WTC11 (cell line): ENCODE data around the gene MGAT5B. TPM values are rescaled to one million over a fixed set of nuclear protein-coding genes. Genes with fewer than 3 reads are reported as not detected.

Source experiments
- ATAC-seq: fragments of 200-7000 bp; cut with Tn5 transposase; 2 replicates; pipeline ENCODE4 v1.10.0; 2021; ENCODE audit warnings: mild to moderate bottlenecking, moderate library complexity
- CTCF ChIA-PET: fragments of 300-600 bp; sonication (Branson Sonifier 250); formaldehyde crosslinking; loops from one replicate; lab custom pipeline; 2021; ENCODE audit warnings: antibody characterized with exemption; lab: Charles Lee
- POLR2A ChIA-PET: fragments of 350-600 bp; sonication (Branson Sonifier 250); formaldehyde crosslinking; loops from one replicate; lab custom pipeline; 2021; ENCODE audit warnings: antibody characterized with exemption; lab: Charles Lee
- DNase-seq: peaks from one replicate; pipeline ENCODE4 v3.0.0; 2021; ENCODE audit warnings: low spot score
- H3K27ac Mint-ChIP-seq: 2 replicates; pipeline ENCODE4 v1.8.0; 2021; ENCODE audit warnings: mixed read lengths
- H3K27me3 Mint-ChIP-seq: 2 replicates; pipeline ENCODE4 v1.8.0; 2021; ENCODE audit warnings: low read depth, mild to moderate bottlenecking, moderate library complexity, mixed read lengths
- H3K36me3 Mint-ChIP-seq: 2 replicates; pipeline ENCODE4 v1.8.0; 2021; ENCODE audit warnings: mixed read lengths
- H3K4me1 Mint-ChIP-seq: 2 replicates; pipeline ENCODE4 v1.8.0; 2022; ENCODE audit warnings: mixed read lengths
- H3K4me3 Mint-ChIP-seq: 2 replicates; pipeline ENCODE4 v1.8.0; 2021; ENCODE audit warnings: mild to moderate bottlenecking, moderate library complexity, mixed read lengths
- H3K9me3 Mint-ChIP-seq: 2 replicates; pipeline ENCODE4 v1.8.0; 2021; ENCODE audit warnings: mixed read lengths
- AFF4 ChIP-seq: sonication (generic); formaldehyde crosslinking; IDR thresholded peaks from 2 replicates; pipeline ENCODE4 v1.8.1; 2023; ENCODE audit warnings: mild to moderate bottlenecking, missing genetic modification reagents, borderline replicate concordance
- ATF1 ChIP-seq: sonication (generic); formaldehyde crosslinking; IDR thresholded peaks from 2 replicates; pipeline ENCODE4 v1.8.1; 2023; ENCODE audit warnings: mild to moderate bottlenecking, moderate library complexity, missing genetic modification reagents
- ATF2 ChIP-seq: sonication (generic); formaldehyde crosslinking; IDR thresholded peaks from 2 replicates; pipeline ENCODE4 v1.8.1; 2022; ENCODE audit warnings: low read depth, missing genetic modification reagents, borderline replicate concordance
- ATF3 ChIP-seq: sonication (generic); formaldehyde crosslinking; conservative IDR thresholded peaks from 2 replicates; pipeline ENCODE4 v1.8.1; 2022; ENCODE audit warnings: mild to moderate bottlenecking, missing genetic modification reagents
- CBFB ChIP-seq: sonication (generic); formaldehyde crosslinking; IDR thresholded peaks from 2 replicates; pipeline ENCODE4 v1.8.1; 2022; ENCODE audit warnings: mild to moderate bottlenecking, low read depth, missing genetic modification reagents
- CTCF ChIP-seq: fragments of 200-600 bp; IDR thresholded peaks from 2 replicates; pipeline ENCODE4 v1.8.0; 2022; ENCODE audit warnings: antibody characterized with exemption
- EMX1 ChIP-seq: fragments of 250-450 bp; sonication (Bioruptor Pico); IDR thresholded peaks from 2 replicates; pipeline ENCODE4 v1.8.0; 2021; ENCODE audit warnings: mild to moderate bottlenecking
- ETV6 ChIP-seq: sonication (generic); formaldehyde crosslinking; IDR thresholded peaks from 2 replicates; pipeline ENCODE4 v1.8.1; 2022; ENCODE audit warnings: mild to moderate bottlenecking, missing genetic modification reagents
- FOXP1 ChIP-seq: sonication (generic); formaldehyde crosslinking; IDR thresholded peaks from 2 replicates; pipeline ENCODE4 v1.8.0; 2022; ENCODE audit warnings: missing genetic modification reagents, mild to moderate bottlenecking, moderate library complexity, borderline replicate concordance
- GTF2I ChIP-seq: fragments of 250-450 bp; sonication (Bioruptor Pico); conservative IDR thresholded peaks from 2 replicates; pipeline ENCODE4 v1.4.0; 2021; ENCODE audit warnings: mild to moderate bottlenecking
- HMGXB4 ChIP-seq: sonication (generic); formaldehyde crosslinking; IDR thresholded peaks from 2 replicates; pipeline ENCODE4 v1.8.1; 2023; ENCODE audit warnings: mild to moderate bottlenecking, moderate library complexity, missing genetic modification reagents
- IRF1 ChIP-seq: sonication (generic); formaldehyde crosslinking; IDR thresholded peaks from 2 replicates; pipeline ENCODE4 v1.8.0; 2023; ENCODE audit warnings: missing genetic modification reagents
- NFATC4 ChIP-seq: fragments of 250-450 bp; sonication (Bioruptor Pico); IDR thresholded peaks from 2 replicates; pipeline ENCODE4 v1.9.0; 2021; ENCODE audit warnings: mild to moderate bottlenecking
- NFE2L1 ChIP-seq: sonication (generic); formaldehyde crosslinking; IDR thresholded peaks from 2 replicates; pipeline ENCODE4 v1.8.1; 2023; ENCODE audit warnings: missing genetic modification reagents
- ZNF263 ChIP-seq: sonication (generic); formaldehyde crosslinking; IDR thresholded peaks from 2 replicates; pipeline ENCODE4 v1.8.1; 2022; ENCODE audit warnings: low read depth, mild to moderate bottlenecking, moderate library complexity, missing genetic modification reagents
- ZNF396 ChIP-seq: fragments of 250-450 bp; sonication (Bioruptor Pico); IDR thresholded peaks from 2 replicates; pipeline ENCODE4 v1.8.0; 2021; ENCODE audit warnings: mild to moderate bottlenecking, moderate library complexity, borderline replicate concordance
- ZNF423 ChIP-seq: fragments of 250-450 bp; sonication (Bioruptor Pico); IDR thresholded peaks from 2 replicates; pipeline ENCODE4 v2.1.2; 2022; ENCODE audit warnings: mild to moderate bottlenecking, moderate library complexity
- ZNF532 ChIP-seq: fragments of 250-450 bp; sonication (Bioruptor Pico); IDR thresholded peaks from 2 replicates; pipeline ENCODE4 v1.9.0; 2021; ENCODE audit warnings: mild to moderate bottlenecking, borderline replicate concordance
- ZNF671 ChIP-seq: fragments of 250-450 bp; sonication (Bioruptor Pico); IDR thresholded peaks from 2 replicates; pipeline ENCODE4 v1.8.0; 2021; ENCODE audit warnings: mild to moderate bottlenecking
- total RNA-seq: library from RNA; stranded (reverse); gene quantifications from 3 replicates; pipeline ENCODE4 v1.2.3, GENCODE V29; 2021
- TF ChIP-seq, protein P1 (sequence below): sonication (generic); formaldehyde crosslinking; IDR thresholded peaks from 2 replicates; pipeline ENCODE4 v1.8.1; 2022; ENCODE audit warnings: missing genetic modification reagents, borderline replicate concordance

Gene MGAT5B
- total RNA-seq, 1 experiment from 2014 or later = 11.6 TPM

DNA sequence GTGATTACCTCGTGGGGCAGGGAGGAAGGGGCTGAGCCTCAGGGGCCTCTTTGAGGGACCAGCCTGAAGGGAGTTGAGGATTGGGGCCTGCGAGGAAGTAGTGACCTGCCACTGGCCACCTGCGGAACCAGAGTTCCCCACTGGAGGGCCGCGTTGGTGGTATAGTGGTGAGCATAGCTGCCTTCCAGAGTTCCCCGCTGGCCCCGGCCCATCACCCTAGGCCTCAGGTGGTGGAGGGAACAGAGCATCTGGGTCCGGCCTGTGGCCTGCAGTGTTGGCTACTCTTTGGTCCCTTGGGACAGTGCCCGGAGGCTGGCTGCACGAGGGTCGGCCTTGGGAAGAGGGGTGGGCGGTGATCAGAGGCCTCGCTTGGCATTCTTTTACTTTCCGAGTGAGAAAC, 20.5 kb downstream of the MGAT5B start (continued):
- TF ChIP-seq ZNF532 (CRISPR knock-in tag) (no peak), FOXP1 (no peak), CBFB (CRISPR knock-in tag) (no peak), ATF3 (CRISPR knock-in tag) (no peak), EMX1 (CRISPR knock-in tag) (no peak)

DNA sequence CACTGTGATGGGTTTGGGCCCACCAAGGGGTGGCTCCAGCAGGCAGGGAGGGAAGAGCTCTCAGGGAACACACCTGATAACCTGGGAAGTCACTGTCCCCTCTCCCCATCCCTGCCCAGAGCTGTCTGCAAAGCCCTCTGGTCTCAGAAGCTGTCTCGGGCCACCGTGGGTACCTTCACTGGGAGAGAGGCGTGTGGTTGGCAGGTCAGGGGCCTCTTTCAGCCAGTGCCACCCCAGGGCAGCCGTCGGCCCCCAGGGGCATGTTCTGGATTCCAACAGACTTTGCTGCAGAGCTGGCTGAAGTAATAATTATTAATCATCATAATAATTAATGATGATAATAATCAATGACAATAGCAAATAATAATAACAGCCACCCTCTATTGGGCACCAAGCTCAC, 21.1 kb downstream of the MGAT5B start:
- POLR2A ChIA-PET = no interaction called here
- Mint-ChIP-seq H3K9me3 (peaks cover 3% of the 10 kb centered on the region), H3K36me3 (peaks cover 4% of the 10 kb centered on the region), H3K27me3 (no peaks in the 10 kb centered on the region), H3K4me1 (peaks cover 24% of the 10 kb centered on the region), H3K4me3 (no peak overlapping the region), H3K27ac (no peak overlapping the region)
- no peak for ATAC-seq
- no peak for TF ChIP-seq ATF1
- no peak for TF ChIP-seq ZNF263 (CRISPR knock-in tag)
- TF ChIP-seq GTF2I (CRISPR knock-in tag) = no peak
- TF ChIP-seq, protein P1, sequence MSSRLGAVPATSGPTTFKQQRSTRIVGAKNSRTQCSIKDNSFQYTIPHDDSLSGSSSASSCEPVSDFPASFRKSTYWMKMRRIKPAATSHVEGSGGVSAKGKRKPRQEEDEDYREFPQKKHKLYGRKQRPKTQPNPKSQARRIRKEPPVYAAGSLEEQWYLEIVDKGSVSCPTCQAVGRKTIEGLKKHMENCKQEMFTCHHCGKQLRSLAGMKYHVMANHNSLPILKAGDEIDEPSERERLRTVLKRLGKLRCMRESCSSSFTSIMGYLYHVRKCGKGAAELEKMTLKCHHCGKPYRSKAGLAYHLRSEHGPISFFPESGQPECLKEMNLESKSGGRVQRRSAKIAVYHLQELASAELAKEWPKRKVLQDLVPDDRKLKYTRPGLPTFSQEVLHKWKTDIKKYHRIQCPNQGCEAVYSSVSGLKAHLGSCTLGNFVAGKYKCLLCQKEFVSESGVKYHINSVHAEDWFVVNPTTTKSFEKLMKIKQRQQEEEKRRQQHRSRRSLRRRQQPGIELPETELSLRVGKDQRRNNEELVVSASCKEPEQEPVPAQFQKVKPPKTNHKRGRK = no peak
- no peak for TF ChIP-seq ATF3 (CRISPR knock-in tag)
- no peak for TF ChIP-seq CTCF
- no peak for TF ChIP-seq ZNF671
- TF ChIP-seq AFF4 (CRISPR knock-in tag) = no peak
- TF ChIP-seq ATF2 = no peak
- no peak for TF ChIP-seq ETV6 (CRISPR knock-in tag)
- TF ChIP-seq FOXP1 = no peak
- no peak for TF ChIP-seq ZNF396 (CRISPR knock-in tag)
- no peak for TF ChIP-seq NFE2L1
- TF ChIP-seq ZNF423 = no peak
- no peak for TF ChIP-seq HMGXB4 (CRISPR knock-in tag)
- no peak for TF ChIP-seq IRF1 (CRISPR knock-in tag)
- TF ChIP-seq NFATC4 (CRISPR knock-in tag) = no peak
- no peak for DNase-seq
- CTCF ChIA-PET = interaction anchor here (0.5 to 3.7 kb wide), 11 partner anchors 10 to 217 kb away, joined by 3 to 20 read pairs (median 8); partner anchors contain the start of gene MGAT5B
